Mesendoderm (in vitro differentiated cells): ENCODE data around the gene SUCO.

Source experiments
- DNase-seq: peaks from one replicate; pipeline ENCODE4 v3.0.0; 2013
- H2AK5ac ChIP-seq: 2 replicates; pipeline ENCODE4 v1.6.1; 2013; ENCODE audit warnings: low read length, inconsistent platforms
- H2BK120ac ChIP-seq: 2 replicates; pipeline ENCODE4 v1.6.1; 2013; ENCODE audit warnings: low read depth, mild to moderate bottlenecking, low read length, moderate library complexity, mixed read lengths
- H2BK15ac ChIP-seq: replicated peaks from 2 replicates; pipeline ENCODE4 v1.6.1; 2013; ENCODE audit warnings: low read depth, mild to moderate bottlenecking, moderate library complexity
- H2BK5ac ChIP-seq: 2 replicates; pipeline ENCODE4 v1.6.1; 2013; ENCODE audit warnings: low read length, inconsistent platforms
- H3K18ac ChIP-seq: 2 replicates; pipeline ENCODE4 v1.6.1; 2013; ENCODE audit warnings: mild to moderate bottlenecking, low read length, mixed read lengths
- H3K23ac ChIP-seq: one replicate; pipeline ENCODE4 v1.6.1; 2013; ENCODE audit warnings: low read length
- H3K27ac ChIP-seq: 2 replicates; pipeline ENCODE4 v1.5.1; 2013; ENCODE audit warnings: low read depth, mild to moderate bottlenecking, inconsistent platforms, low read length, moderate library complexity
- H3K27me3 ChIP-seq: 2 replicates; pipeline ENCODE4 v1.6.1; 2013; ENCODE audit warnings: low read length, control low read depth, mild to moderate bottlenecking, inconsistent platforms; ENCODE audit not compliant: insufficient read depth, poor library complexity
- H3K36me3 ChIP-seq: 2 replicates; pipeline ENCODE4 v1.6.1; 2013; ENCODE audit warnings: low read length, inconsistent platforms; ENCODE audit not compliant: control insufficient read depth, insufficient read depth
- H3K4ac ChIP-seq: one replicate; pipeline ENCODE4 v1.6.1; 2013; ENCODE audit warnings: low read depth, mild to moderate bottlenecking, low read length, moderate library complexity
- H3K4me1 ChIP-seq: 2 replicates; pipeline ENCODE4 v1.6.1; 2013; ENCODE audit warnings: low read depth, low read length, inconsistent platforms; ENCODE audit not compliant: control insufficient read depth
- H3K4me2 ChIP-seq: 2 replicates; pipeline ENCODE4 v1.6.1; 2013; ENCODE audit warnings: low read length
- H3K4me3 ChIP-seq: 2 replicates; pipeline ENCODE4 v1.5.1; 2013; ENCODE audit warnings: mild to moderate bottlenecking, low read length
- H3K56ac ChIP-seq: one replicate; pipeline ENCODE4 v1.6.1; 2013; ENCODE audit warnings: low read length
- H3K79me1 ChIP-seq: 2 replicates; pipeline ENCODE4 v1.6.1; 2013; ENCODE audit warnings: low read length, inconsistent platforms
- H3K79me2 ChIP-seq: 2 replicates; pipeline ENCODE4 v1.6.1; 2013; ENCODE audit warnings: mild to moderate bottlenecking, low read length; ENCODE audit not compliant: control insufficient read depth, insufficient read depth
- H3K9ac ChIP-seq: 2 replicates; pipeline ENCODE4 v1.6.1; 2013; ENCODE audit warnings: low read length, inconsistent platforms
- H4K5ac ChIP-seq: one replicate; pipeline ENCODE4 v1.6.1; 2013; ENCODE audit warnings: low read length
- H4K8ac ChIP-seq: one replicate; pipeline ENCODE4 v1.6.1; 2013; ENCODE audit warnings: low read depth, mild to moderate bottlenecking, control low read depth, low read length, moderate library complexity
- WGBS: extraction: QIAGEN DNeasy Blood & Tissue Kit; methylation state at CpG from one replicate; pipeline ENCODE4 v1.1.7; 2013; ENCODE audit warnings: low lambda C conversion rate, missing lambda C conversion rate; ENCODE audit not compliant: insufficient coverage; ENCODE audit errors: extremely low coverage; 5-methylcytosine and 5-hydroxymethylcytosine counted together

SUCO gene

DNA sequence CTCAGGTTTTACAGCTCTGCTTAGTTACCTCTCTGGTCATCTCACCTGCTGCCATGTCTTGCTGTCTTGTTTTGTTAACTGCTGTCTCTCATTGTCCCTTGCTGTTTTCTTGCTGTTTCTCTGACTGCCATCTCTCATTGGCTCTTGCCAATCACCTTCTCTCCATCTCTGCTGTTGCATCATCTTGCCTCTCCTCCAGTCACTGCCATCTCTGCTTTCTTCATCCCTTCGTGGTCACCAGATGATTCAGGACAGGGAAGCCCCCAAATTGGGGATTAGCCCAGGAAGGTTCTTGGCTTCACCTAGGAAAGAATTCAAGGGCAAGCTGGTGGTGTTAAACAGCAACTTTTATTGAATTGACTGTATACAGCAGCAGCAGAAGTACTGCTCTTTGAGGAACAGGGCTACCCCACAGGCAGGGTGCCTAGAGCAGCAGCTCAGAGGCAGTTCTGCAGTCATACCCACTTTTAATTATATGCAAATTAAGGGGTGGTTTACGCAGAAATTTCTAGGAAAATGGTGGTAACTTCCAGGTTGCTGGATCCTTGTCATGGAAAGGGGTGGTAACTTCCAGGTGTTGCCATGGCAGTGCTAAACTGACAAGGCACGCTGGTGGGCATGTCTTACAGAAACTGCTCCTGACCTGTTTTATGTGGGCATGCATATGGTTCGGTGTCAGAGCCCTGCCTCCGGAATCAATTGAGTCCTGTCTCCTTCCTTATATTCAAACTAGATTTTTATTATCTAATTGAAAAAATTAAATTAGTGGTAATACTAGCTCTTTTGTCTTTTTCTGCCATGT, 33.4 kb downstream of the SUCO start:
- peak; percentile 47 for DNase-seq
- Histone ChIP-seq H3K56ac (peak overlapping the region; percentile 25), H3K4me1 (no peaks in the 10 kb centered on the region), H3K79me1 (peaks cover 4% of the 10 kb centered on the region), H2BK15ac (no peak overlapping the region), H4K5ac (no peak overlapping the region), H2BK5ac (no peak overlapping the region), H3K18ac (no peak overlapping the region), H3K27me3 (no peaks in the 10 kb centered on the region), H3K4me2 (no peak overlapping the region), H3K23ac (no peak overlapping the region), H4K8ac (no peak overlapping the region), H3K4me3 (no peak overlapping the region), H3K4ac (no peak overlapping the region), H2AK5ac (no peak overlapping the region), H3K27ac (no peak overlapping the region), H3K79me2 (no peaks in the 10 kb centered on the region), H3K9ac (no peak overlapping the region), H2BK120ac (no peak overlapping the region), H3K36me3 (no peaks in the 10 kb centered on the region)
- no CpG with 5 or more reads among the region's 5 CpGs for WGBS

DNA sequence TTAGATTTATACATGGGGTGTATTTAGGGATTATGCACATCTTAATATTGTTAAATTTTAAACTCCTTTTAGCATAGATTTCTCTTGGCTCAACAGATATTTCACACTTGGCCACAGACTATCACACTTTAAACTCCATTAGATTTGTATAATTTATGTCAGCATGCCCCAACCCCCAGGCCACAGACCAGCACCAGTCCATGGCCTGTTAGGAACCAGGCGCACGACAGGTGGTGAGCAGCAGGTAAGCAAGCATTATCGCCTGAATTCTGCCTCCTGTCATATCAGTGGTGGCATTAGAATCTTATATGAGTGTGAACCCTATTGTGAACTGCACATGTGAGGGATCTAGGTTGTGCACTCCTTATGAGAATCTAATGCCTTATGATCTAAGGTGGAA, 34.8 kb downstream of the SUCO start:
- H3K9ac ChIP-seq = no peak overlapping the region
- no peak overlapping the region for H3K27ac ChIP-seq
- H3K56ac ChIP-seq = no peak overlapping the region
- no peak overlapping the region for H3K4me2 ChIP-seq
- no peak overlapping the region for H2BK15ac ChIP-seq
- H3K18ac ChIP-seq = no peak overlapping the region
- no peak overlapping the region for H2BK5ac ChIP-seq
- no peaks in the 10 kb centered on the region for H3K79me2 ChIP-seq
- no peak overlapping the region for H3K23ac ChIP-seq
- H2BK120ac ChIP-seq = no peak overlapping the region
- no CpG with 5 or more reads among the region's 3 CpGs for WGBS
- H4K5ac ChIP-seq = no peak overlapping the region
- H3K79me1 ChIP-seq = peaks cover under 1% of the 10 kb centered on the region
- no peak overlapping the region for H4K8ac ChIP-seq
- no peaks in the 10 kb centered on the region for H3K4me1 ChIP-seq
- no peak overlapping the region for H3K4ac ChIP-seq
- no peak overlapping the region for H2AK5ac ChIP-seq
- no peak overlapping the region for H3K4me3 ChIP-seq
- no peaks in the 10 kb centered on the region for H3K27me3 ChIP-seq
- no peak for DNase-seq
- H3K36me3 ChIP-seq = no peaks in the 10 kb centered on the region

DNA sequence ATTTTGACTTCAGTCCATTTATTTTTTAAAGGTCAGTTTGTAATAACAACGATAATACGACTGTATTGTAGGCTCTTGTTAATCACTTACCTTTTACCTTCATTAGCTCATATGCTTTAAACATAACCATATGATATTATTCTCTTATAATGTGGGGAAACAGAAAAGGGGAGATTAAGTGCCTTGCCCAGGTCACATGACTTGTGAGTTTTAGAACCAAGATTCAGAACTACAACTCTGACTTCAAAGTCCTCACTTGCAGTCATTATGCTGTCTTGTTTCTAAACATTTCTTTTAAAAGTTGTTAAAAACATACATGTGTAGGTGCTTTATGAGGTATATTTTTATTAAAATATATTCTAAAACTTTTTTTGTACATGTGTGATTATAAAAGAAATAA, 41.1 kb downstream of the SUCO start:
- Histone ChIP-seq H4K8ac (no peak overlapping the region), H3K36me3 (no peaks in the 10 kb centered on the region), H3K27me3 (no peaks in the 10 kb centered on the region), H2BK120ac (no peak overlapping the region), H3K79me2 (no peaks in the 10 kb centered on the region), H3K9ac (no peak overlapping the region), H2AK5ac (no peak overlapping the region), H3K4me1 (no peaks in the 10 kb centered on the region), H3K27ac (no peak overlapping the region), H3K56ac (no peak overlapping the region), H3K23ac (no peak overlapping the region), H3K79me1 (no peaks in the 10 kb centered on the region), H4K5ac (no peak overlapping the region), H2BK5ac (no peak overlapping the region), H3K4me2 (no peak overlapping the region), H3K18ac (no peak overlapping the region), H2BK15ac (no peak overlapping the region), H3K4me3 (no peak overlapping the region), H3K4ac (no peak overlapping the region)
- no peak for DNase-seq
- WGBS = no CpG with 5 or more reads among the region's 2 CpGs

DNA sequence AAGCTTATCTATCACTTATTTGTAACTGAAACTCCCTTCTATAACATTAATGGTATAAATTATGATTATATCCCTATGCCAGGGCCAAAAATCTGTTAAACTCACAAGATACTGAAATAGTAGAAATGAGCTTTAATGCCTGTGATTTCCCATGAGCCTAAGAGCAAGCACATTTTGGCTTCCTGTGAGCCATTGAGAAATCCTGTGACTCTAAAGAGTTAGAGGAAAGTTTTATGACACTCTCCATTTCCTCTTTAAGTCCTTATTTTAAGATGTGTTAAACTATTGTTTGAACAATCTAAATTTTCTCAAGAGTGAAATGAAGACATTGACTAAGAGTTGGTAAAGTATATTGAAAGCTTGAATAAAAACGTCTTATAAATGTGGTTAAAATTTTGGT, 45.6 kb downstream of the SUCO start:
- 100% methylated on average over 1 of the region's 1 CpG for WGBS
- DNase-seq = no peak
- Histone ChIP-seq H3K36me3 (no peaks in the 10 kb centered on the region), H2AK5ac (no peak overlapping the region), H4K8ac (no peak overlapping the region), H3K4me2 (no peak overlapping the region), H2BK15ac (no peak overlapping the region), H3K18ac (no peak overlapping the region), H3K9ac (no peak overlapping the region), H2BK5ac (no peak overlapping the region), H3K23ac (no peak overlapping the region), H3K56ac (no peak overlapping the region), H2BK120ac (no peak overlapping the region), H3K4me1 (peaks cover 1% of the 10 kb centered on the region), H3K4me3 (no peak overlapping the region), H3K79me1 (no peaks in the 10 kb centered on the region), H3K4ac (no peak overlapping the region), H3K27ac (no peak overlapping the region), H3K79me2 (no peaks in the 10 kb centered on the region), H4K5ac (no peak overlapping the region), H3K27me3 (no peaks in the 10 kb centered on the region)

DNA sequence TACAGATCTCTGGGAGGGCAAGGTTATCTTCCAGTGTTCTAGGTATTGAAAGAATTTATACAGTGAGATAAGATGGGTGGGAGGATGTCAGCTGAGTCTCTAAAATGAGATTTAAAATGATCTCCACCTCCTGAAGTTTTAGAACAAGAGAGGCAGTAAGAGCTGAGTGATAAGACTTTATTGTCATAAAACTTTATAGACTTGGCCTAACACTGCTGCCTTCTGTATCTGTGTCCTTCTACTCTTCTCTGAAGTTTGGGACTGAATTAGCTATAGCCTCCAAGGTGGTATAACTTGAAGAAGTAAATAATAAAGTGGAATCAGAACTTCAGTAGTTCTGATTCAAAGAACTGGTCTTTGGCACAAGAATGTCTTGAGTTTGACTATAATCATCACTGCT, 48.3 kb downstream of the SUCO start:
- peak; percentile 26 for DNase-seq
- H3K27ac ChIP-seq = no peak overlapping the region
- no peak overlapping the region for H3K18ac ChIP-seq
- no peak overlapping the region for H4K5ac ChIP-seq
- no peak overlapping the region for H3K23ac ChIP-seq
- H3K9ac ChIP-seq = no peak overlapping the region
- peaks cover 1% of the 10 kb centered on the region for H3K4me1 ChIP-seq
- H2AK5ac ChIP-seq = no peak overlapping the region
- H3K4me2 ChIP-seq = no peak overlapping the region
- no peak overlapping the region for H3K4me3 ChIP-seq
- H2BK5ac ChIP-seq = no peak overlapping the region
- no peaks in the 10 kb centered on the region for H3K79me2 ChIP-seq
- no peaks in the 10 kb centered on the region for H3K36me3 ChIP-seq
- no peak overlapping the region for H3K56ac ChIP-seq
- H2BK15ac ChIP-seq = no peak overlapping the region
- no peaks in the 10 kb centered on the region for H3K79me1 ChIP-seq
- H3K4ac ChIP-seq = no peak overlapping the region
- H2BK120ac ChIP-seq = no peak overlapping the region
- no peaks in the 10 kb centered on the region for H3K27me3 ChIP-seq
- no peak overlapping the region for H4K8ac ChIP-seq

DNA sequence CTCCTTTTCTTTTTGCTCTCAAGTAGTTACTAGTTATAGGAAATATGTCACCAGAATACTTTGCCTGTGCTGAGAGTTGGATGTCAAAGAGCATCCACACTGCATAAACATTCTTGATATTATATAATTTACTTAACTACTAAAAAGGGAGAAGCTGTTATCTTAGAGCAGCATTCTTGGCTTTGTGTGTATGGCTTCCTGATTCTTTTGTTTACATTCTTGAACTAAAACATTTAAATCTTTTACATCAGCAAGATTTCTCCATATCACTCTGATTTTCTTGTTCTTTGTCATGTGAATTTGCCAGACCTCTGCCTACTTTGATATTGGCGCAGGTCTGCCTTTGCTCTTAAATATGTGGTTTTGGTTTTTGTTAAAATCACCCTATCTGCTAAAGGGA, 48.8 kb downstream of the SUCO start:
- Histone ChIP-seq H2AK5ac (no peak overlapping the region), H3K27me3 (no peaks in the 10 kb centered on the region), H2BK15ac (no peak overlapping the region), H3K79me2 (no peaks in the 10 kb centered on the region), H3K4me3 (no peak overlapping the region), H3K9ac (no peak overlapping the region), H3K27ac (no peak overlapping the region), H3K4me2 (no peak overlapping the region), H4K8ac (no peak overlapping the region), H2BK5ac (no peak overlapping the region), H4K5ac (no peak overlapping the region), H2BK120ac (no peak overlapping the region), H3K4ac (no peak overlapping the region), H3K18ac (no peak overlapping the region), H3K4me1 (peaks cover 1% of the 10 kb centered on the region), H3K23ac (no peak overlapping the region), H3K79me1 (no peaks in the 10 kb centered on the region), H3K56ac (no peak overlapping the region), H3K36me3 (no peaks in the 10 kb centered on the region)
- no CpG with 5 or more reads among the region's 1 CpG for WGBS
- peak; percentile 31 for DNase-seq
